ENCODE measurements around the gene SUPT3H.

The SUPT3H gene

GRCh38 chr6:44825273-44825672, 552.5 kb downstream of the SUPT3H start:
- H3K4me1 ChIP-seq (ENCODE audit: control insufficient read depth, insufficient read depth, low read length) = no peaks in the 10 kb centered on the region
- H3K36me3 ChIP-seq (ENCODE audit: control insufficient read depth, insufficient read depth, low read length) = no peaks in the 10 kb centered on the region
- no peak overlapping the region for H3K27ac ChIP-seq (ENCODE audit: low read depth, low read length)
- no peak overlapping the region for H3K4me3 ChIP-seq (ENCODE audit: low read length)
- no peaks in the 10 kb centered on the region for H3K27me3 ChIP-seq (ENCODE audit: control insufficient read depth, insufficient read depth, low read length)
- no peak overlapping the region for H3K9ac ChIP-seq (ENCODE audit: low read length)

- H3K4me1 ChIP-seq (ENCODE audit: control insufficient read depth, insufficient read depth, low read length) = no peaks in the 10 kb centered on the region
- H3K9ac ChIP-seq (ENCODE audit: low read length) = no peak overlapping the region
- H3K27me3 ChIP-seq (ENCODE audit: control insufficient read depth, insufficient read depth, low read length) = no peaks in the 10 kb centered on the region
- H3K36me3 ChIP-seq (ENCODE audit: control insufficient read depth, insufficient read depth, low read length) = no peaks in the 10 kb centered on the region
- H3K27ac ChIP-seq (ENCODE audit: low read depth, low read length) = no peak overlapping the region
- no peak overlapping the region for H3K4me3 ChIP-seq (ENCODE audit: low read length)
These were observed 553.2 kb downstream of the SUPT3H start for GRCh38 chr6:44824567-44824966.

- no peak overlapping the region for H3K4me3 ChIP-seq (ENCODE audit: low read length)
- H3K27ac ChIP-seq (ENCODE audit: low read depth, low read length) = no peak overlapping the region
- H3K9ac ChIP-seq (ENCODE audit: low read length) = no peak overlapping the region
- H3K36me3 ChIP-seq (ENCODE audit: control insufficient read depth, insufficient read depth, low read length) = no peaks in the 10 kb centered on the region
- no peaks in the 10 kb centered on the region for H3K27me3 ChIP-seq (ENCODE audit: control insufficient read depth, insufficient read depth, low read length)
- H3K4me1 ChIP-seq (ENCODE audit: control insufficient read depth, insufficient read depth, low read length) = no peaks in the 10 kb centered on the region
These were observed 557.0 kb downstream of the SUPT3H start for GRCh38 chr6:44820759-44821158.

- Histone ChIP-seq H3K4me1 (ENCODE audit: control insufficient read depth, insufficient read depth, low read length) (no peaks in the 10 kb centered on the region), H3K27me3 (ENCODE audit: control insufficient read depth, insufficient read depth, low read length) (no peaks in the 10 kb centered on the region), H3K9ac (ENCODE audit: low read length) (no peak overlapping the region), H3K4me3 (ENCODE audit: low read length) (no peak overlapping the region), H3K27ac (ENCODE audit: low read depth, low read length) (no peak overlapping the region), H3K36me3 (ENCODE audit: control insufficient read depth, insufficient read depth, low read length) (no peaks in the 10 kb centered on the region)
These were observed 557.4 kb downstream of the SUPT3H start for GRCh38 chr6:44820321-44820720.

GRCh38 chr6:44811456-44811855, 566.3 kb downstream of the SUPT3H start:
- Histone ChIP-seq H3K9ac (ENCODE audit: low read length) (no peak overlapping the region), H3K36me3 (ENCODE audit: control insufficient read depth, insufficient read depth, low read length) (no peaks in the 10 kb centered on the region), H3K4me1 (ENCODE audit: control insufficient read depth, insufficient read depth, low read length) (no peaks in the 10 kb centered on the region), H3K4me3 (ENCODE audit: low read length) (no peak overlapping the region), H3K27ac (ENCODE audit: low read depth, low read length) (no peak overlapping the region), H3K27me3 (ENCODE audit: control insufficient read depth, insufficient read depth, low read length) (no peaks in the 10 kb centered on the region)

GRCh38 chr6:44809258-44809657, 568.5 kb downstream of the SUPT3H start:
- Histone ChIP-seq H3K27ac (ENCODE audit: low read depth, low read length) (no peak overlapping the region), H3K4me1 (ENCODE audit: control insufficient read depth, insufficient read depth, low read length) (peaks cover 5% of the 10 kb centered on the region), H3K4me3 (ENCODE audit: low read length) (no peak overlapping the region), H3K27me3 (ENCODE audit: control insufficient read depth, insufficient read depth, low read length) (no peaks in the 10 kb centered on the region), H3K9ac (ENCODE audit: low read length) (no peak overlapping the region), H3K36me3 (ENCODE audit: control insufficient read depth, insufficient read depth, low read length) (no peaks in the 10 kb centered on the region)

- Histone ChIP-seq H3K27ac (ENCODE audit: low read depth, low read length) (no peak overlapping the region), H3K27me3 (ENCODE audit: control insufficient read depth, insufficient read depth, low read length) (no peaks in the 10 kb centered on the region), H3K9ac (ENCODE audit: low read length) (no peak overlapping the region), H3K4me3 (ENCODE audit: low read length) (no peak overlapping the region), H3K4me1 (ENCODE audit: control insufficient read depth, insufficient read depth, low read length) (peaks cover 5% of the 10 kb centered on the region), H3K36me3 (ENCODE audit: control insufficient read depth, insufficient read depth, low read length) (no peaks in the 10 kb centered on the region)
These were observed 569.6 kb downstream of the SUPT3H start for GRCh38 chr6:44808148-44808547.

GRCh38 chr6:44806656-44807055, 571.1 kb downstream of the SUPT3H start:
- Histone ChIP-seq H3K36me3 (ENCODE audit: control insufficient read depth, insufficient read depth, low read length) (no peaks in the 10 kb centered on the region), H3K27ac (ENCODE audit: low read depth, low read length) (no peak overlapping the region), H3K4me3 (ENCODE audit: low read length) (no peak overlapping the region), H3K4me1 (ENCODE audit: control insufficient read depth, insufficient read depth, low read length) (peaks cover 5% of the 10 kb centered on the region), H3K9ac (ENCODE audit: low read length) (no peak overlapping the region), H3K27me3 (ENCODE audit: control insufficient read depth, insufficient read depth, low read length) (no peaks in the 10 kb centered on the region)

- Histone ChIP-seq H3K27ac (ENCODE audit: low read depth, low read length) (no peak overlapping the region), H3K36me3 (ENCODE audit: control insufficient read depth, insufficient read depth, low read length) (no peaks in the 10 kb centered on the region), H3K27me3 (ENCODE audit: control insufficient read depth, insufficient read depth, low read length) (no peaks in the 10 kb centered on the region), H3K9ac (ENCODE audit: low read length) (no peak overlapping the region), H3K4me3 (ENCODE audit: low read length) (no peak overlapping the region), H3K4me1 (ENCODE audit: control insufficient read depth, insufficient read depth, low read length) (peaks cover 6% of the 10 kb centered on the region)
These were observed 572.4 kb downstream of the SUPT3H start for GRCh38 chr6:44805238-44805846.

GRCh38 chr6:44804546-44805159, 573.1 kb downstream of the SUPT3H start:
- Histone ChIP-seq H3K9ac (ENCODE audit: low read length) (no peak overlapping the region), H3K36me3 (ENCODE audit: control insufficient read depth, insufficient read depth, low read length) (no peaks in the 10 kb centered on the region), H3K27me3 (ENCODE audit: control insufficient read depth, insufficient read depth, low read length) (no peaks in the 10 kb centered on the region), H3K4me3 (ENCODE audit: low read length) (no peak overlapping the region), H3K4me1 (ENCODE audit: control insufficient read depth, insufficient read depth, low read length) (peaks cover 11% of the 10 kb centered on the region), H3K27ac (ENCODE audit: low read depth, low read length) (peak overlapping the region; percentile 5)

- H3K4me1 ChIP-seq (ENCODE audit: control insufficient read depth, insufficient read depth, low read length) = peaks cover 11% of the 10 kb centered on the region
- no peak overlapping the region for H3K4me3 ChIP-seq (ENCODE audit: low read length)
- H3K27ac ChIP-seq (ENCODE audit: low read depth, low read length) = no peak overlapping the region
- no peaks in the 10 kb centered on the region for H3K36me3 ChIP-seq (ENCODE audit: control insufficient read depth, insufficient read depth, low read length)
- no peaks in the 10 kb centered on the region for H3K27me3 ChIP-seq (ENCODE audit: control insufficient read depth, insufficient read depth, low read length)
- H3K9ac ChIP-seq (ENCODE audit: low read length) = no peak overlapping the region
These were observed 573.7 kb downstream of the SUPT3H start for GRCh38 chr6:44804016-44804415.

- Histone ChIP-seq H3K27me3 (ENCODE audit: control insufficient read depth, insufficient read depth, low read length) (no peaks in the 10 kb centered on the region), H3K4me3 (ENCODE audit: low read length) (no peak overlapping the region), H3K27ac (ENCODE audit: low read depth, low read length) (no peak overlapping the region), H3K36me3 (ENCODE audit: control insufficient read depth, insufficient read depth, low read length) (no peaks in the 10 kb centered on the region), H3K4me1 (ENCODE audit: control insufficient read depth, insufficient read depth, low read length) (peaks cover 10% of the 10 kb centered on the region), H3K9ac (ENCODE audit: low read length) (no peak overlapping the region)
These were observed 576.7 kb downstream of the SUPT3H start for GRCh38 chr6:44800784-44801592.

Data from rectal smooth muscle tissue (tissue), 1 donor.